KMS-11 (cell line): ENCODE measurements around the gene GINS2.

Experiments used
- H2AFZ ChIP-seq: fragments of 200-600 bp; sonication (generic); 2 replicates; pipeline ENCODE4 v1.6.1; 2016; ENCODE audit warnings: antibody characterized with exemption, mixed run types, low read depth
- H3K27ac ChIP-seq: fragments of 200-600 bp; sonication (generic); 2 replicates; pipeline ENCODE4 v1.6.1; 2016; ENCODE audit warnings: mild to moderate bottlenecking, mixed run types
- H3K27me3 ChIP-seq: fragments of 200-600 bp; sonication (generic); 2 replicates; pipeline ENCODE4 v1.6.1; 2017; ENCODE audit warnings: mild to moderate bottlenecking, low read depth, mixed run types, moderate library complexity; ENCODE audit not compliant: insufficient read depth
- H3K36me3 ChIP-seq: fragments of 200-600 bp; sonication (generic); 2 replicates; pipeline ENCODE4 v1.6.1; 2017; ENCODE audit warnings: mild to moderate bottlenecking, mixed run types; ENCODE audit not compliant: insufficient read depth
- H3K4me1 ChIP-seq: fragments of 200-600 bp; sonication (generic); 2 replicates; pipeline ENCODE4 v1.6.1; 2016; ENCODE audit warnings: mild to moderate bottlenecking, low read depth, mixed run types; ENCODE audit not compliant: poor library complexity, severe bottlenecking
- H3K4me2 ChIP-seq: fragments of 200-600 bp; sonication (generic); 2 replicates; pipeline ENCODE4 v1.7.0; 2016; ENCODE audit warnings: mild to moderate bottlenecking, mixed run types
- H3K4me3 ChIP-seq: fragments of 200-600 bp; sonication (generic); IDR thresholded peaks from 2 replicates; pipeline ENCODE4 v1.6.1; 2017; ENCODE audit warnings: low read depth, low read length, mixed read lengths; ENCODE audit not compliant: insufficient read depth
- H3K79me2 ChIP-seq: fragments of 200-600 bp; sonication (generic); 2 replicates; pipeline ENCODE4 v1.6.1; 2016; ENCODE audit warnings: low read depth, mixed run types; ENCODE audit not compliant: insufficient read depth
- H3K9ac ChIP-seq: fragments of 200-600 bp; sonication (generic); 2 replicates; pipeline ENCODE4 v1.6.1; 2016; ENCODE audit warnings: mild to moderate bottlenecking, mixed run types
- H4K20me1 ChIP-seq: fragments of 200-600 bp; sonication (generic); 2 replicates; pipeline ENCODE4 v1.6.1; 2016; ENCODE audit warnings: mild to moderate bottlenecking, mixed run types; ENCODE audit not compliant: insufficient read depth
- TF ChIP-seq, protein P1 (sequence below): fragments of 200-600 bp; sonication (generic); conservative IDR thresholded peaks from 2 replicates; pipeline ENCODE4 v1.6.1; 2017; ENCODE audit warnings: low read depth, mild to moderate bottlenecking, antibody characterized with exemption, low read length, moderate library complexity, mixed read lengths

GINS2 gene

DNA sequence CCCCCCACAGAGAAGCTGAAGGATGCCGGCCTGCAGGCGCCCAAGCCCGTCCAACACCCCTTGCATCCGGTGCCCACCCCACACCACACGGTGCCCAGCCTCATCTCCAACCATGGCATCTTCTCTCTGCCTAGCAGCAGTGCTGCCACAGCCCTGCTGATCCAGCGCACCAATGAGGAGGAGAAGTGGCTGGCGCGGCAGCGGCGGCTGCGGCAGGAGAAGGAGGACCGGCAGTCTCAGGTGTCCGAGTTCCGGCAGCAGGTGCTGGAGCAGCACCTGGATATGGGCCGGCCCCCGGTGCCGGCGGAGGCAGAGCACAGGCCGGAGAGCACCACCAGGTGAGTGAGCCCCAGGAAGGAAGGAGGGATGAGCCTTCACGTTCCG, 31.5 kb downstream of the GINS2 start:
- Histone ChIP-seq H4K20me1 (no peaks in the 10 kb centered on the region), H3K4me1 (no peaks in the 10 kb centered on the region), H3K79me2 (no peaks in the 10 kb centered on the region), H3K4me3 (no peak overlapping the region), H3K9ac (no peak overlapping the region), H3K36me3 (no peaks in the 10 kb centered on the region), H2AFZ (no peak overlapping the region), H3K4me2 (no peak overlapping the region), H3K27me3 (no peaks in the 10 kb centered on the region), H3K27ac (no peak overlapping the region)
- TF ChIP-seq, protein P1, sequence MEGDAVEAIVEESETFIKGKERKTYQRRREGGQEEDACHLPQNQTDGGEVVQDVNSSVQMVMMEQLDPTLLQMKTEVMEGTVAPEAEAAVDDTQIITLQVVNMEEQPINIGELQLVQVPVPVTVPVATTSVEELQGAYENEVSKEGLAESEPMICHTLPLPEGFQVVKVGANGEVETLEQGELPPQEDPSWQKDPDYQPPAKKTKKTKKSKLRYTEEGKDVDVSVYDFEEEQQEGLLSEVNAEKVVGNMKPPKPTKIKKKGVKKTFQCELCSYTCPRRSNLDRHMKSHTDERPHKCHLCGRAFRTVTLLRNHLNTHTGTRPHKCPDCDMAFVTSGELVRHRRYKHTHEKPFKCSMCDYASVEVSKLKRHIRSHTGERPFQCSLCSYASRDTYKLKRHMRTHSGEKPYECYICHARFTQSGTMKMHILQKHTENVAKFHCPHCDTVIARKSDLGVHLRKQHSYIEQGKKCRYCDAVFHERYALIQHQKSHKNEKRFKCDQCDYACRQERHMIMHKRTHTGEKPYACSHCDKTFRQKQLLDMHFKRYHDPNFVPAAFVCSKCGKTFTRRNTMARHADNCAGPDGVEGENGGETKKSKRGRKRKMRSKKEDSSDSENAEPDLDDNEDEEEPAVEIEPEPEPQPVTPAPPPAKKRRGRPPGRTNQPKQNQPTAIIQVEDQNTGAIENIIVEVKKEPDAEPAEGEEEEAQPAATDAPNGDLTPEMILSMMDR: no peak

DNA sequence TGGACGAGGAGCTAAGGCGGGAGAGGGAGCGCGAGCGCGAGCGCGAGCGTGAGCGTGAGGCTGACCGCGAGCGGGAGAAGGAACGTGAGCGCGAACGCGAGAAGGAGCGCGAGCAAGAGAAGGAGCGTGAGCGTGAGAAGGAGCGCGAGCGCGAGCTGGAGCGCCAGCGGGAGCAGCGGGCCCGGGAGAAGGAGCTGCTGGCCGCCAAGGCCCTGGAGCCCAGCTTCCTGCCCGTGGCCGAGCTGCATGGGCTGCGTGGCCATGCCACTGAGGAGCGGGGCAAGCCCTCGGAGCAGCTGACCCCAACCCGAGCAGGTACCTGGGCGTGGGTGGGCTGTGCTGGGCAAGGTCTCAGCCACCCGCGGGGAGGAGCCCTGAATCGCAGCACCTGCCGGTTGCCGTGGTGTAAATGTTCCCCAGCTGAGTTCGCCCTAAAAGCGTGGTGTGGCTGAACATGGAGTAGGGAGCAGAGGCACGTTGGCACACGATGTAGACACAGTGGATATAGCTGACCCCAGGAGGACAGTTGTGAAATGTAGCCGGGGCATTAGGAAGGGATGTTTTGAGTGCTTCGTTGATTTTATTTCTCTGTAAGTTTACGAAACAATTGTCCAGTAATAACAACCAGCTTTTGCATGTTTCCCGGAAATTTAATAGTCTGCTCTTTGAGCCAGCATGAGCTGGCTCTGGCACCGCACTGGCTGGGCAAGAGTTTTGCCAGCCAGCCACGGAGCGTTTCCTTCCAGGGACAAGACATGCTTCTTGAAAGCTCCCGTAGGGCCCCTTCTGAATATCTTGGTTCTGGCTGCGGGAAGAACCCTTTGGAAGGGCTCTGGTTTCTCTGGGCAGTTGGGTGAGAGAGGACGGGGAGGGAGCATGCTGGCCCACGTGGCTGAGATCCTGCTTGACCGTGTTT, 32.1 kb downstream of the GINS2 start:
- H4K20me1 ChIP-seq: no peaks in the 10 kb centered on the region

DNA sequence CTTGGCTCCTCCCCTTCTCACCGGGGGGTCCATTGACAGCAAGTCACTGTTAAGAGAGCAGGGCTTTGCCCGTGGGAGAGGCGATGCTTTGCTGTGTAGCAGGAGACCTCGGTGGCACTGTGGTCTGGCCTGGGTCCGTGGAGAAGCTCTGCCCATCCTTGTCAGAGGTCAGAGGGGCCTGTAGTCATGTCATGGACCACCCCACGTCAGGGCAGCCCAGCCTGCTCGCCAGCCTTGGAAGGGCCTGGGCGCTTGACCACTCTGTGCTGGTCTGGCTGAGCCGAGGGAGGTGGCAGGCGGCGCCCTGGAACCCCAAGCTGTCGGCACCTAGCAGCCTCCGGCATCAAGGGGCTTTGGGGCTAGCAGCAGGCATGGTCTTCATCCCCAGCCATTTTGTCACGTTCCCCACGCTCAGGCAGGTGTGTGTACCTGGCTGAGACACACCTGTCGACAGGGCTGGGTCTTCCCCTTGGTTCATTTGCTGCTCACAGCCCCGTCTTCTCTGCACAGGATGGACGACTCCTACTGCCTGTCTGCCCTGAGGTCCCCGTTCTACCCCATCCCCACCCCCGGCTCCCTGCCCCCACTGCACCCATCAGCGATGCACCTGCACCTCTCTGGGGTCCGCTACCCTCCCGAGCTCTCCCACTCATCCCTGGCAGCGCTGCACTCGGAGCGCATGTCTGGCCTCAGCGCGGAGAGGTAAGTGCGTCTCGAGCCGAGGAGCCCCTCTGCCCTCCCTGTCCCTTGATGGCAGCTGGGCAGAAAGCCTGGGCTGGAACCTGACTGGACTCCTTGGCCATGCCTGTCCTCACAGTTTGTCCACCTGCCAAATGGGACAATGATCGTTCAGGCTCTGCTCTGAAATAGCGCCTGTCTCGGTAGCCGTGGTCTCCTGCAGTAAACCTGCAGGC, 33.3 kb downstream of the GINS2 start:
- Histone ChIP-seq H3K9ac (no peak overlapping the region), H4K20me1 (no peaks in the 10 kb centered on the region), H3K79me2 (no peaks in the 10 kb centered on the region), H3K27me3 (no peaks in the 10 kb centered on the region), H3K36me3 (no peaks in the 10 kb centered on the region), H3K4me1 (no peaks in the 10 kb centered on the region), H2AFZ (no peak overlapping the region), H3K27ac (no peak overlapping the region), H3K4me3 (no peak overlapping the region), H3K4me2 (no peak overlapping the region)
- TF ChIP-seq, protein P1: no peak

More for the DNA sequence above, 32.1 kb downstream of the GINS2 start:
- Histone ChIP-seq H3K79me2 (no peaks in the 10 kb centered on the region), H3K36me3 (no peaks in the 10 kb centered on the region), H3K4me1 (no peaks in the 10 kb centered on the region), H3K4me2 (no peak overlapping the region), H2AFZ (no peak overlapping the region), H3K4me3 (no peak overlapping the region), H3K27ac (no peak overlapping the region), H3K9ac (no peak overlapping the region), H3K27me3 (no peaks in the 10 kb centered on the region)
- TF ChIP-seq, protein P1: no peak

DNA sequence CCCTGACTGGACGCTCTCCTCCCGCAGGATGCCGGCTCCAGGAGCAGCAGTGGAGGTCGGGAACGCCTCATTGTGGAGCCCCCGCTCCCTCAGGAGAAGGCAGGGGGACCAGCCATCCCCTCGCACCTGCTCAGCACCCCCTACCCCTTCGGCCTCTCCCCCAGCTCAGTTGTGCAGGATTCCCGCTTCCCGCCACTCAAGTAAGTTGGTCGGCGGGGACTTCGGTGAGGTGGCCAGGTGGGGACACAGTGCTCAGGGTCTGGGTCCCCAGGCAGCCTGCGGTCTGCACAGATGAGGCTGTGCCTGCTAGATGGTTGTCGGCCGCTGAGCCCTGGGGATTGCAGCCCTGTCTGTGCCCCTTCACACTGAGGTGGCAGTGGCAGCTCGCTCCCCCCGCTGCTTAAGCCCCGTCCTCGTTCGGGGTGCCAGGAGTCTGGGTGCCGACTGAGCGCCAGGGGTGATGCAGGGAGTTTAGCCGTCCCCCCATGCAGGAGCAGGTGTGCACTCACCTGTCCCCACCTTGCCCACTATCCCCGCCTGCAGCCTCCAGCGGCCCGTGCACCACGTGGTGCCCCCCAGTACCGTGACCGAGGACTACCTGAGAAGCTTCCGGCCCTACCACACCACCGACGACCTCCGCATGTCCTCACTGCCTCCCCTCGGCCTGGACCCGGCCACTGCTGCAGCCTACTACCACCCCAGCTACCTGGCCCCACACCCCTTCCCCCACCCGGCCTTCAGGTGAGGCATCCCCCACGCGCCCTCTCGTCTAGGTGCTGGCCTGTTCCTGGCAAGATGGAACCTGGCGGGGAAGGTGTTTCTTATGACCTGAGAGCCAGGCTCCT, 34.3 kb downstream of the GINS2 start:
- Histone ChIP-seq H4K20me1 (no peaks in the 10 kb centered on the region), H3K36me3 (no peaks in the 10 kb centered on the region), H3K4me1 (no peaks in the 10 kb centered on the region), H3K4me2 (no peak overlapping the region), H3K4me3 (no peak overlapping the region), H3K27ac (no peak overlapping the region), H3K9ac (no peak overlapping the region), H3K79me2 (no peaks in the 10 kb centered on the region), H3K27me3 (no peaks in the 10 kb centered on the region), H2AFZ (no peak overlapping the region)
- TF ChIP-seq, protein P1: no peak
